HG03378 (cell line): Measurements from ENCODE around the gene CSNK2A1.
"Not testable (repeated sequence)": the region's sequence is repeated elsewhere in the genome, so short reads cannot be mapped to it uniquely, and the experiment has no call there.

Experiments
- ATAC-seq: cut with Tn5 transposase; IDR thresholded peaks from one replicate; pipeline ENCODE4 v1.9.1; 2021; ENCODE audit warnings: mild to moderate bottlenecking, moderate library complexity; ENCODE audit not compliant: unreplicated experiment

Gene CSNK2A1

DNA sequence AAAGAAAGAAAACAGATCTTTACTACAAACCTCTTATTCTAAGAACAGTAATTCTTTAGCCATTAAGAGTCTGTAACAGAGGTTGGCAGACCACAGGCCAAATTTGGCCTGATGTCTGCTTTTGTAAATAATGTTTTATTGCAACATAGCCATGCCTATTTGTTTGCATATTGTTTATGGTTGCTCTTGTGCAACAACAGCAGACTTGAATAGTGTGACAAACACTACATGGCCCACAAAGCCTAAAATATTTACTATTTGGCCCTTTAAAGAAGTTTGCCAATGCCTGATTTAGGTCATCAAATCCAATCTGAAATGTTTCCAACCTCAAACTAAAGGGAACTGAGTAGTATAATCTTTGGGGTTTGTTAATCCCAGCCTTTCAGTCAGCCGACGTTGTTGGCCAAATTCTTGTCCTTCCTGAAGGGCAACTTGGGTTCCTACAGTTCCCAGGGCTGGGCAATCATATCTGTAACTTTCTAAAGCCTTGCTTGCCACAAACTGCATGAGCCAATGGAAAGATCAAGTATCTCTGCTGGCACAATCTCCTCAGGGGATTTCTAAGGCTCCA is 47.4 kb downstream of the CSNK2A1 start:
- no peak for ATAC-seq

DNA sequence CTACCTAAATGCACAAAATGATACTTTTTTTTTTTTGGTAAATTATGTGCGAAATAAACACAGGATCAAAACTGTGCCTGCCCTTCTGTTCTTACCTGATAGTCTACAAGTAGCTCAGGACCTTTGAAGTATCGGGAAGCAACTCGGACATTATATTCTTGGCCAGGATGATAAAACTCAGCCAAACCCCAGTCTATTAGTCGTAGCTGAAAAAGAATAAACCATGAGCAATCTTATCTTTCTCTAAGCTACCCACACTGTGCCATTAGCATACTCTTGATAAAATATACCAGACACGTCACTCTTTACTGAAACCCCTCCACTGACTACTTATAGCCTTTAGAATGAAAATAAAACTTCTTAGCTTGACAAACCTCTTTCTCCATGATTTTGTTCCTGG is 51.4 kb downstream of the CSNK2A1 start:
- no peak for ATAC-seq

DNA sequence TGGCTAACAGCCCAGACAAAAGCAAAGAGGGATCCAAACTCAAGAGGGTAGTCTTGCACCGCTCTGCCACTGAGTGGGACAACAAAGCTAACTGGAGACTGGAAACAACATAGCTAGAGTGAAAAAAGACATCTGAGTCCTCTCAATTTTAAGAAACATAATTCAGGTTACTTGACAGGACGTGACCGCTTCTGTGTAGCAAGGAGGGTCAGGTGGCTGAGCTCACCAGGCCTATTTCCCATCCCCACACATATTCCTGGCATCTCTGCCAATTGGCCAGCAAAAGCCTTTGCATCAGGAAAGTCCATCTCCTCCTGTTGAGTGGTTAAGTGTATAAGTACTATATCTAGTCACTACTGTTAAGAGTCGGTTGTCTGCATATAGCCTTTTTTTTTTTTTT is 55.9 kb downstream of the CSNK2A1 start:
- ATAC-seq = no peak

DNA sequence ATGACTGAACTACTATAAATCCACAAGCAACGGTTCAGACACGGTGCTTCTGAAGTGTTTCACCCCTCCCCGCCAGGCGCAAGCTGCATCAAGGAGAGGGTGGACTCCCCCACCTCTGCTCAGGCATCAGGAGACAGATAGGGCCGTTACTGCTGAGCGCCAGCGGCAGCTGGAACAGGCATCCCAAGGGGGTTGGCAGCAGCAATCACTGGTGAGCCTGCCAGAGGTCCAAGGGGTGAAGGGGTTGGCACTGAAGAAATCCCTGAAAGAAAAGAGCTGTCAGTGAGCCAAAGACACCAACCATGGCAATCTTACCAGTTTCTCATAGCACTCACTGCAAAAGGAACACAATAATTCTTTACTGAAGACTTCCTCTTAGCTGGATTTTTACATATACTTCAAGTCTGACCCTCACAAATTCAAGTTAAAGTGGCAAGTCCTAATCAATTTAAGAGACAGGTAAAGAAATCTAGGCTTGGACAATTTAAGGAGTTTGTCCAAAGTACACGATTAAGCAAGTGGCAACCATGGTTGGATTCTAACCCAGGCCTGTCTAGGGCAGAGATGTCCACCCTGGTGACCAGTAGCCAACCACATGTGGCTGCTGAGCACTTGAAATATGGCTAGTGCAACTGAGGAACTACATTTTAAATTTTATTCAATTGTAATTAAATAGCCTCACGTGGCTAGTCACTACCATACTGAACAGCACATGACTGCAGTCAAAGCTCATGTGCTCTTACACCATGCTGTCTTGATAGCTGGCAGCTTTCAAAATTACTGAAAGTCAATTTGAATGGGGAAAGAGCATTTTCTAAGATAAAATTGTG is 59.6 kb downstream of the CSNK2A1 start:
- no peak for ATAC-seq

- no peak for ATAC-seq
Measured at GRCh38 chr20:481167-481566, 62.4 kb downstream of the CSNK2A1 start.

DNA sequence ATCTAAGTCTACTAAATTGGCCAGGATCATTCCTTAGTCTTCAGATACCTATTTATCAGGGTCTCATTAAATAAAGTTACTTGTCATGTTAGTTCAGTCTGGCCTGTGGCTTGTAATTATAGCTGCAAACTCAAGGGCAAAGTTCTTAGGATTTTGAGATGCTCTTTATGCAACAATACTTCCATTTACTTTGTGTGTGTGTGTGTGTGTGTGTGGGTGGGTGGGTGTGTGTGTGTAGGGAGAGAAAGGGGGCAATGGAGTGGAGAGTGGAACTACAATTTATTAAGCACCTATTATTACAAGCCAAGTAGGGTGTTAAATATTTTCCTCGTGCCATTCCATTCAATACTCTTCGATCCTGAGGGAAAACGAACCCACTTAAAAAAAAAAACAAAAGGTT is 63.5 kb downstream of the CSNK2A1 start:
- ATAC-seq = no peak

- ATAC-seq = no peak
Measured at GRCh38 chr20:479487-479886, 64.1 kb downstream of the CSNK2A1 start.

- no peak for ATAC-seq
Measured at GRCh38 chr20:478949-479429, 64.6 kb downstream of the CSNK2A1 start.

DNA sequence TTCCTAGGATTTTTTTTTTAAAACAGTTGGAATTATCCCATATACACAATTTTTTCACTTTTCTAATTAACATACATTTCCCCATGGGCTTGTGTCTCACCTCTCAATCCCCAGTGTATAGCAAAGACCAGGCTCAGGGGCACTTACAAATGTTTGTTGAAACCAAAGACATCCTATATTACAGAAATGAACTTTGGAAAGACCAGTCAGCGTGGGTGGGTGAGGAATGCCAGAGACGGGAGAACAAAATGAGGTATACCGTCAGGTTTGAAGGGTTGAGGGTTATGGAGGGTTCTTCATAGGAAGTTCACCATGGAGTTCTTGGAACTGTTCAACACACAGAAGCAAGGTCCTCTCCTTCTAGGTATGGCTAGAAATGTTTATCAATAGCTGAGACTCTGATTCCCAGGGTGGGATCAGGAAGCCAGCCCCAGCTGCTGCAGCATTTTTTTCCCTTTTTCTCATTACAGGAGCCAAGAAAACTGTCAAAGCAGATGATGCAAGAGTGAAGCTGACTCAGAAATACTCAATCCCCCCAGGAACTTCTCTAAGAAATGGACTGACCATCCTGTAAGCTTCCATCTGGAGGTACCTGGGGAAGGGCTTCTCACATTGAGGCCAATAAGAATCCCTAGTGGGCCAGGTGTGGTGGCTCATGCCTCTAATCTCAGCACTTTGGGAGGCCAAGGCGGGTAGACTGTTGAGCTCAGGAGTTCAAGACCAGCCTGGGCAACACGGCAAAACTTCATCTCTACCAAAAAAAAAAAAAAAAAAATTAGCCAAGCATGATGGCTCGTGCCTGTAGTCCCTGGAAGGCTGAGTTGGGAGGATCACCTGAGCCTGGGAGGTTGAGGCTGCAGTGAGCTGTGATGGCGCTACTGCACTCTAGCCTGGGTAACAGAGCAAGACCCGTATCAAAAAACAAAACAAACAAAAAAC is 65.3 kb downstream of the CSNK2A1 start:
- ATAC-seq = no peak

DNA sequence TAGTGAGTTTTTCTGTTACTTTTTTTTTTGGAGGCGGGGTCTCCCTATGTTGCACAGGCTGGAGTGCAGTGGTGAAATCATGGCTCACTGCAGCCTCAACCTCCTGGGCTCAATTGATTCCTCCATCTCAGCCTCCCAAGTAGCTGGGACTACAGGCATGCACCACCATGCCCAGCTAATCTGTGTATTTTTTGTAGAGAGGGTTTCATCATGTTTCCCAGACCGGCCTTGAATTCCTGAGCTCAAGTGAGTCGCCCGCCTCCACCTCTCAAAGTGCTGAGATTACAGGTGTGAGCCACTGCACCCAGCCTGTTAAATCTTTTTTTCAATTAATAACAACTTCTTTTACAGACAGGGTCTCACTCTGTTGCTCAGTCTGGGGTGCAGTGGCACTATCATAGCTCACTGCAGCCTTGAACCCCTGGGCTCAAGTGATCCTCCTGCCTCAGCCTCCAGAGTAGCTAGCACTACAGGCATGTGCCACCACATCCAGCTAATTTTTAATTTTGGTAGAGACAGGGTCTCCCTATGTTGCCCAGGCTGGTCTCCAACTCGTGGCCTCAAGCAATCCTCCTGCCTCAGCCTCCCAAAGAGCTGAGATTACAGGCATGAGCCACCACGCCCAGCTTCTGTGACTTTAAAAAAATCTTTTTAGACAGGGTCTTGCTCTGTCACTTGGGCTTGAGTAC is 66.9 kb downstream of the CSNK2A1 start:
- ATAC-seq = not testable (repeated sequence)

DNA sequence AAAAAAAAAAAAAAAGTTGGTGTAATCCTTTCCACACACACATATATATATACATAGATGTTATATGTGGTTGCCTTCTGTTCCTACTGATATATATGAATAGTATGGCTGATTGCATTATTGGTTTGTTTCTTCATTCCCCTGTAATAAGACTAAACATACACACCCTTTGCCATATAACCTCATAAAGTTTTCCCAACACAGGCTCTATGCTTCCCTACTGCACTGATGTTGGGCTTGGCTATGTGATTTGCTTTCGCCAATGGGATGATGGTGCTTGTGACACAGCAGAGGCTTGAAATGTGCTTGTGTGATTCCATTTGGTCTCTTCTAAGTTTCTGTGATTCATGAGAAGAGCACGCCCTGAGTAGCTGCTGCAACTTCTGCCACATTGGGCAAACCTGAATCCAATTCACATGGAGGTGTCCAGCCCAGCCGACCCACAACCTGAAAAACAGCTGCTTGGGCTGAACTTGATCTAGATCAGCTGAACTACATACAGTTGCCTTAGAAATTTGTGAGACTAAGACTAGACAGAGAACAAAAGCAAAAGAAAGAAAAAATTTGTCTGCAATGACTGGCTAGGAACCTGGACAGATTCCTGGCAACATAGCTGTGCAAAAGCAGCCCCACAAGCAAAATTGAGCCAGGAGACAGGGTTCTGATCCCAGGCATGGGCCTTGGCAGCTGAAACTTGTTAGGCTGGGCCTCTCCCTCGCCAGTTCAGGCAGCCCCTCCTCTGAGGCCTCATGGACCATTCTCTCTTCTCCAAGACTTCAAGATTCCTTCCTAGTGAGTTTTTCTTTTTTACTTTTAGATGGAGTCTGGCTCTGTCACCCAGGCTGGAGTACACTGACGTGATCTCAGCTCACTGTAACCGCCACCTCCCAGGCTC is 67.9 kb downstream of the CSNK2A1 start:
- no peak for ATAC-seq

GRCh38 chr20:474581-474980 is 69.0 kb downstream of the CSNK2A1 start:
- no peak for ATAC-seq

DNA sequence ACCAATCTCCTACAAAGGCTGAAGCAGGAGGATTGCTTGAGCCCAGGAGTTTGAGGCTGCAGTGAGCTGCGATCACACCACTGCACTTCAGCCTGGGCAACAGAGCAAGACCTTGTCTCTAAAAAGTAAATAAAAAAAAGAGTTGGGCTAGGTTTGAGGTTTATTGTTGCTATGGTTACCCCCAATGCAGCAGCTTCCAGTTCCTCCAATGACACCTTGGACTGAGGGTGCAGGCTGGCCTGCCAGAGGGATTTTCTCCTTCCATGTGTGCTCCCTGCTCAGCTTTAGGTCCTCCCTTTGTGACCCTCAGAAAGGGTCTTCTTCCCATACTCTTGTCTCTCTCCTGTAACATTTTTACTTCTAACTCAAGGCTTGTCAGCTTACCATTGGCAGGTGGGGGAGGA is 70.7 kb downstream of the CSNK2A1 start:
- ATAC-seq = no peak

- ATAC-seq = no peak
Measured at GRCh38 chr20:472137-472846, 71.3 kb downstream of the CSNK2A1 start.

- no peak for ATAC-seq
Measured at GRCh38 chr20:469746-470490, 73.7 kb downstream of the CSNK2A1 start.

DNA sequence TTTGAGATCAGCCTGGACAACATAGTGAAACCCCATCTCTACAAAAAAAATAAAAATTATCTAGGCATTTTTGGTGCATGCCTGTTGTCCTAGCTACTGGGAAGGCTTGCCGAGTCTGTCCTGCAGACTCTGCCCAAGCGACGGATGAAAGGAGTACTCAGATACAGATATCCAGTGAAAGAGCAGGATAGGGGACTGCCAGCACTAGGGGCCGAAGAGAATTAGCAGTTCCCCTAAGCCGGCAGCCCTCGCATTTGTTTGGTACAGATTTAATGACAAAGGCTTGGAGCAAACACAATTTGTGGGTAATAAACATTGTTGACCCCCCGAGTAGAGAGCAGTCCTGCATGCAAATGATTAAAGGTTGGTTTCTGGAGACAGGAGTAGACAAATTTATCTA is 75.8 kb downstream of the CSNK2A1 start:
- ATAC-seq = no peak

GRCh38 chr20:462199-462991 is 81.2 kb downstream of the CSNK2A1 start, which contains the start of gene TBC1D20:
Gene TBC1D20, minus strand, starts transcription at chr20:462533. Its CDS starts 128 bp downstream, at chr20:462405.
- ATAC-seq = peak; percentile 88
